Activated T-cell treated with anti-CD3 and anti-CD28 coated beads, Interleukin-2, amount 50 U/mL, for 48 hours (primary cell): ENCODE results near the gene HOXC6.

ENCODE experiments used
- DNase-seq, 2 experiments: peaks; one replicate each; pipeline ENCODE4 v3.0.0-alpha.2; 2020

The HOXC6 gene

GRCh38 chr12:54002915-54003389 lies 25.3 kb upstream of the HOXC6 start:
- no peak for DNase-seq

DNA sequence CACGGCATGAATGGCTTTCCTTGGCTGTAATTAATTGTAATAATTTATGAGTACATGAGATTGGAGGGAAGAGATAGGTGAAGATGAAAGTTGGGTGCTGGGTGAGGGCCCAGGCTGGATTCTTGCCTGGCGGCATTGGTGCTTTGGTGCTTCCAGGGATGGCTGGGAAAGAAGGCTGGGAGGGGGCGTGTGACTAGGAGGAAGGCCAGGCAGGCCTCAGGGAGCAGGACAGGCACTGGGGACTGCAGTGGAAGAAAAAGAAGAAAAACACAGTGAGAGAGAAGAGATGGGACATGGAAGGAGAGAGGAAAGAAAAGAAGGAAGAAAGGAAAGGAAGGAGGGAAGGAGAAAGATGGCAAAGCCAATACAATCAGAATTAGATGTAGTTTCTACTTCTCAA lies 24.6 kb upstream of the HOXC6 start:
- no peak for DNase-seq

GRCh38 chr12:54004063-54004840 lies 24.0 kb upstream of the HOXC6 start:
- no peak for DNase-seq

GRCh38 chr12:54004841-54005530 lies 23.3 kb upstream of the HOXC6 start:
- no peak for DNase-seq

DNA sequence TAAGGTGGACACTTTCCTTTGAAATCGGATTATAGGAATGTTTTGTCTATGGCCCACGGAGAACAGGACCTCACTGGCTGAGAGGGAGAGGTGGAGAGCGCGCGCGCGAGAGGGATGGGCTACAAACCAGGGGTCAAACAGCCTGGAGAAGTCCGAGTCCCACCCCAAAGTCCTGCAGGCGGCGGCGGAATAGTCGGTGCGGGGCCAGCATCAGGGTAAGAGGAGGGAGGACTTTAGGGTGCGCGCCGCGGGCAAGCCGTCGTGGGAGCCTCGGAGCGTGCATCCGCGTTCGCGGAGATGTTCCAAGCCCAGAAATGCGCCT lies 22.7 kb upstream of the HOXC6 start:
- no peak for DNase-seq

DNA sequence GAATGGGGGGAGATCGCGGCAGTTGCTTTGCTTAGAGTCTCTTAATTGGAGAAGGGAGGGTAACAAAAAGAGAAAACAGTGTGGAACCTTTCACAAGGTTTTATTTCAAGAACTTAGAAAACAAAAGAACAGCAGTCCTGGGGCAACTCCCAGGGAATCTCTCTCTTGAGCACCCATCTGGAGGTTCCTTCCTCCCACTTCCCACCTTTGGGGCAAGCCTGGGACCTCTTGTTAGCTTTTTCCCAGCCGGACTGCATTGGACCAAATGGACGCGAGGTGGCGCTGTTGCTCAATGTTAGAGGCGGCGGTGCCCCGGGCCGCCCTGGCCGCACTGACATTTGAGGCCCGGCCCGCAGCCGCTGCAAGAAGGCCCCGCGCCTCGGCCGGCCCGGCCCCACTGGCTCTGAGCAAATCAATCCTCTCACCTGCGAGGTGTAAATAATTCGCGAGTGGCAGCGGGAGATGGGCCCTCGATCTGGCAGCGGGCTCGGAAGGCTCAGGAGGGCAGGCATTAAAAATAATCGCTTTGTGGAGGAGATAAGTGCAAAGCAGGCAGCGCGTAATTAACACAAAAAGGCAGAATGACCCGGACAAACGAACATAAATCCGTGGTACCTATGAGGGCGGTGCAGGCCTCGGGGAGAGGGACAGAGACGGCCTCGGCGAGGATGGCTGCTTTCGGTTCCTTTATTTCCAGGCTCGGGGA lies 22.2 kb upstream of the HOXC6 start:
- DNase-seq = peak; percentile 91 to 92

DNA sequence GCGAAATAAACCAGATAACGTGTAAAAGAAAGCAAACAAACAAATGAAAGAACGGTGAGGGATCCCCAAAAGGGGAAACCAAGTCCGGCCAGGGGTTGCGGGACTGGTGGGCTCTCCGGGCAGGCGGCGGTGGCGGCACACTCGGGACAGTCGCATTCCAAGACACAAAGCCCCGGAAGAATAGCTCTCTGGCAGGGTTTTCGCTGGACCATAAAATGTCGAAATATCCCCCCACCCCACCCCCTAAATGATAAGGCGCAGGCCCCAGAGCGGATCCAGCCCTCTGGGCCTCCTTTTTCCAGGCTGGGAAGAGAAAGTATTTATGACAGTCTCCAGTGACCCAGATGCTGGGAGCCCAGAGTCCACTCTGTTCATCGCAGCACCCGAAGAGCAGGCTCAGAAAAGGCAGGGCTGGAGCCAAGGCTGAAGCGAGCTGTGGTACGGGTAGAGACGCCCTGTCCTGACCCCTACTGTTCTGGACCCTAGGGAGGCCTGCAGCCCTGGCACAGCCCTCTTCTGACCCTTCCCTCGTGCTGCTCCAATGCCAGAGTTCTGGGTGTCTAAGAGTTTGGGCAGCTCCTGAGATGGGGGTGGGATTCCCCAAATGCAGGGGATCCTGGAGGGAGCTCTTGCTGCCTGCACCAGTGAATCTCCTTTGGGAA lies 21.6 kb upstream of the HOXC6 start:
- no peak for DNase-seq

DNA sequence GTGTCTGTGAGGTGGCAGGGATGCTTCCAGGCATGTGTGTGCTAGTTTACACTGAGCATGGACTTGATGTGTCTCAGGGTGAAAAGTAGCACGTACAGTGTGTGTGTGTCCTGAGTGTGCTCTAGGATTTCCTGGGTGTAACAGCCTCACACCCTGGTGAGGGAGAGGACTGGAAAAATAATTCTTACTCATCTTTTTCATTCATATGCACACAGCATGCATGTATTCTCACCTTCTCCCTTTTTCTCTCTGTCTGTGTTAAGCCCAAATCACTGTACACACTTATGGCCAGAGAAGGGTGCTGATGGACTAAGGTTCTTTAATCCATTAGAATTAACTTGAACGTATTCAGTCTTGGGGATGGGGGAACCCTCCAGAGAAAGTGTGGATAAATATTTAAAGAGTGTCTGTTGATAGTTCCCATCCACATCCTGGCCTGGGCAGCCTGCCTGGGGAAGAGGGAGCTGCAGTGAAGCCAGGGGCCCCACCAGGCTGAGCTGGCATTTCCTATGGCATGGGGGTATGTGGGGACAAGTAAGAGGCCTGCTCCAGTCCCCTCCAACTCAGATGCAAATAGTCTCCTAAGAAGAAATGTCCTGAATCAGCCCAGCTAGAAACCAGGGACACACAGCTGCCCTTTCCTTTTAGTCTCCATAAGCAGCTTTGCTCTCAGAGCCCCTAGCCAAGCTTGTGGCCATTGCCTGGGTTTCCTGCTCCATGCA lies 20.5 kb upstream of the HOXC6 start:
- DNase-seq = no peak

DNA sequence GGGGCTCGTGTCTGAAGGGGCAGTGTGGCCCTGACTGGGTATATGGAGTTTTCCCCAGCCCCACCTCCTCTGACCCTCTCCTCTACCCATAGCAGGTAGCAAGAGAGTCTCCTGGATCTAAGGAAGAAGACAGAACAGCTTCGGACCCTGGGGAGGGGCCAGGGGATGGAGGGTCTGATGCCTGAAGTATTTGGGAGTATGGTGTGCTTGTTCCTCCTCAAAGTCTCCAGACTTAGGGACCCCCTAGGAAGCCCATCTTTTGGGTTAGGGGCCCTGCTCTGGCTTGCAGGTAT lies 20.0 kb upstream of the HOXC6 start:
- DNase-seq = no peak

GRCh38 chr12:54009171-54010052 lies 18.8 kb upstream of the HOXC6 start:
- no peak for DNase-seq

GRCh38 chr12:54010053-54010971 lies 17.9 kb upstream of the HOXC6 start:
- no peak for DNase-seq

GRCh38 chr12:54010972-54011664 lies 17.1 kb upstream of the HOXC6 start:
- DNase-seq = no peak

GRCh38 chr12:54011665-54012532 lies 16.3 kb upstream of the HOXC6 start:
- DNase-seq = no peak

GRCh38 chr12:54012631-54013409 lies 15.4 kb upstream of the HOXC6 start:
- DNase-seq = no peak

GRCh38 chr12:54014377-54015017 lies 13.7 kb upstream of the HOXC6 start:
- DNase-seq = no peak

- DNase-seq = no peak
Measured at GRCh38 chr12:54015018-54015931, 13.0 kb upstream of the HOXC6 start.

GRCh38 chr12:54016051-54016450 lies 12.2 kb upstream of the HOXC6 start:
- DNase-seq = no peak
